ENCODE measurements around the gene KTN1.

KTN1 gene

GRCh38 chr14:55574988-55575387 lies 5.0 kb upstream of the KTN1 start:
- DNase-seq = no peak

GRCh38 chr14:55577229-55577628 lies 2.8 kb upstream of the KTN1 start:
- DNase-seq = no peak

GRCh38 chr14:55578511-55578910 lies 1.5 kb upstream of the KTN1 start:
- no peak for DNase-seq

GRCh38 chr14:55580470-55581341 lies 699 bp downstream of the KTN1 start:
- DNase-seq = peak in 35 of 56 donors; percentile 8 to 72 (median 44)

- DNase-seq = no peak
Measured at GRCh38 chr14:55581342-55581771, 1.4 kb downstream of the KTN1 start.

GRCh38 chr14:55582746-55583145 lies 2.7 kb downstream of the KTN1 start:
- no peak for DNase-seq

GRCh38 chr14:55583942-55584468 lies 4.0 kb downstream of the KTN1 start:
- DNase-seq = no peak

- DNase-seq = no peak
Measured at GRCh38 chr14:55585854-55586253, 5.8 kb downstream of the KTN1 start.

GRCh38 chr14:55586411-55586810 lies 6.4 kb downstream of the KTN1 start:
- no peak for DNase-seq

GRCh38 chr14:55587847-55588246 lies 7.8 kb downstream of the KTN1 start:
- no peak for DNase-seq

- no peak for DNase-seq
Measured at GRCh38 chr14:55588259-55588699, 8.3 kb downstream of the KTN1 start.

- DNase-seq = no peak
Measured at GRCh38 chr14:55589171-55589570, 9.2 kb downstream of the KTN1 start.

GRCh38 chr14:55592436-55592835 lies 12.4 kb downstream of the KTN1 start:
- no peak for DNase-seq

- no peak for DNase-seq
Measured at GRCh38 chr14:55593698-55594097, 13.7 kb downstream of the KTN1 start.

GRCh38 chr14:55599250-55599879 lies 19.4 kb downstream of the KTN1 start:
- no peak for DNase-seq

- DNase-seq = no peak
Measured at GRCh38 chr14:55600784-55601561, 21.0 kb downstream of the KTN1 start.

GRCh38 chr14:55603401-55603953 lies 23.5 kb downstream of the KTN1 start:
- no peak for DNase-seq

GRCh38 chr14:55604488-55604887 lies 24.5 kb downstream of the KTN1 start:
- DNase-seq = no peak

- no peak for DNase-seq
Measured at GRCh38 chr14:55604900-55605418, 25.0 kb downstream of the KTN1 start.

- no peak for DNase-seq
Measured at GRCh38 chr14:55605793-55606192, 25.8 kb downstream of the KTN1 start.

- no peak for DNase-seq
Measured at GRCh38 chr14:55607386-55607785, 27.4 kb downstream of the KTN1 start.

All from nucleus accumbens (tissue), 56 donors.